Measurements from ENCODE around the gene ADM5. TPM values are rescaled to one million over a fixed set of nuclear protein-coding genes. Genes with fewer than 3 reads are reported as not detected.

The ADM5 gene
- total RNA-seq, 1 experiment from 2014 or later, result 13.5 TPM

DNA sequence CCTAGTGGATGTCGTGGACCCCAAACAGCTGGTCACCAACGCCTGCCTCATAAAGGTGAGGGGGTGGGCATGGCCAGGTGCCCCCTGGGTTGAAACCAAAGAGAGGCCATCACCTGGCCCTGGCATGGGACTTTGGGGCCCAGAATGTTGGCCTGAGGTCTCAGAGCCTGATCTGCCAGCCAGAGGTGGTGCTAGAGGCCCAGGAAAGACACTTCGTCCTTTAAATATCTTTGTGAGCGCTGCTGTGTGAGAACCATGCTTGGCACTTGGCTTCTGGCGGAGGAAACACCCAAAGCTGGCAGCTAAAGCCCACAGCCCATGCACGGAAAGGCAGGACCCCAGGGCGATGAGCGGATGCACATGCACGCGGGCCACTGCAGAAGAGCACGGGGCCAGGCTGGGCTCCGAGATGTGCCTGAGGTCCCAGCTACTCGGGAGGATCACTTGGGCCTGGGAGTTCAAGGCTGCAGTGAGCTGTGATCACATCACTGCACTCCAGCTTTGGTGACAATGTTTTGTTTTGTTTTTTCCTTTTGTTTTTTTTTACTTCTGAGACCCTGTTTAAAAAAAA is 4.3 kb upstream of the ADM5 start:
- H3K9me3 ChIP-seq (ENCODE audit: control insufficient read depth, low read depth, low read length), result no peaks in the 10 kb centered on the region
- no peak overlapping the region for H2AFZ ChIP-seq (ENCODE audit: low read length)
- H3K4ac ChIP-seq (ENCODE audit: low read depth, low read length), result no peak overlapping the region
- H3K4me3 Mint-ChIP-seq, result peak overlapping the region in 1 of 2 experiments; percentile 51; a peak in 3 of 5 replicates
- peaks cover 30 to 55% of the 10 kb centered on the region in 2 experiments for H3K4me1 Mint-ChIP-seq
- H3K23ac ChIP-seq (ENCODE audit: insufficient read length, low read depth, low read length), result no peak overlapping the region
- peaks cover 43 to 72% (median 63%) of the 10 kb centered on the region in 3 experiments for H3K36me3 Mint-ChIP-seq (ENCODE audit: insufficient read depth in 1 of 3, low read depth in 3 of 3)
- H2BK5ac ChIP-seq (ENCODE audit: insufficient read length, low read length), result no peak overlapping the region
- no peaks in the 10 kb centered on the region for H3K27me3 ChIP-seq (ENCODE audit: insufficient read depth, low read length)
- no peak overlapping the region for H3K27ac ChIP-seq (ENCODE audit: insufficient read length, low read depth, low read length)
- no peaks in the 10 kb centered on the region; a peak in 2 of 5 replicates for H3K9me3 Mint-ChIP-seq
- H3K27ac Mint-ChIP-seq, result peak overlapping the region in 2 of 3 experiments; percentile 39 to 72; a peak in 2 of 7 replicates
- no peaks in the 10 kb centered on the region for H4K20me1 ChIP-seq (ENCODE audit: control insufficient read depth, insufficient read depth, insufficient read length)
- no peak overlapping the region for H3K14ac ChIP-seq (ENCODE audit: insufficient read depth, low read length)
- H3K79me2 ChIP-seq (ENCODE audit: insufficient read depth, low read length), result no peaks in the 10 kb centered on the region; the same call in 1 of the 2 replicates
- H3K4me1 ChIP-seq (ENCODE audit: insufficient read depth, low read length), result peaks cover 10% of the 10 kb centered on the region; the same call in 1 of the 2 replicates
- H3T11ph ChIP-seq (ENCODE audit: low read length), result no peak overlapping the region
- TF ChIP-seq, protein P1, sequence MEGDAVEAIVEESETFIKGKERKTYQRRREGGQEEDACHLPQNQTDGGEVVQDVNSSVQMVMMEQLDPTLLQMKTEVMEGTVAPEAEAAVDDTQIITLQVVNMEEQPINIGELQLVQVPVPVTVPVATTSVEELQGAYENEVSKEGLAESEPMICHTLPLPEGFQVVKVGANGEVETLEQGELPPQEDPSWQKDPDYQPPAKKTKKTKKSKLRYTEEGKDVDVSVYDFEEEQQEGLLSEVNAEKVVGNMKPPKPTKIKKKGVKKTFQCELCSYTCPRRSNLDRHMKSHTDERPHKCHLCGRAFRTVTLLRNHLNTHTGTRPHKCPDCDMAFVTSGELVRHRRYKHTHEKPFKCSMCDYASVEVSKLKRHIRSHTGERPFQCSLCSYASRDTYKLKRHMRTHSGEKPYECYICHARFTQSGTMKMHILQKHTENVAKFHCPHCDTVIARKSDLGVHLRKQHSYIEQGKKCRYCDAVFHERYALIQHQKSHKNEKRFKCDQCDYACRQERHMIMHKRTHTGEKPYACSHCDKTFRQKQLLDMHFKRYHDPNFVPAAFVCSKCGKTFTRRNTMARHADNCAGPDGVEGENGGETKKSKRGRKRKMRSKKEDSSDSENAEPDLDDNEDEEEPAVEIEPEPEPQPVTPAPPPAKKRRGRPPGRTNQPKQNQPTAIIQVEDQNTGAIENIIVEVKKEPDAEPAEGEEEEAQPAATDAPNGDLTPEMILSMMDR (conservative IDR thresholded peaks at IDR 0.05), result no peak
- H4K8ac ChIP-seq (replicated peaks; ENCODE audit: insufficient read length, low read depth, low read length), result no peak overlapping the region
- no CpG with 5 or more reads among the region's 13 CpGs for WGBS (ENCODE audit: extremely low coverage, insufficient read length, low lambda C conversion rate)
- H2BK12ac ChIP-seq (ENCODE audit: insufficient read length, low read depth, low read length), result no peak overlapping the region
- no peaks in the 10 kb centered on the region; the same call in 1 of the 2 replicates for H3K27me3 Mint-ChIP-seq (ENCODE audit: low read depth)
- no peak overlapping the region for H3K9ac ChIP-seq (ENCODE audit: extremely low read depth, insufficient read length, low read length)
- no peak overlapping the region for H3K56ac ChIP-seq (ENCODE audit: insufficient read length, low read depth, low read length)
- DNase-seq, result no peak
- no peak overlapping the region for H2AK5ac ChIP-seq (ENCODE audit: insufficient read length, low read length)
- H3K79me1 ChIP-seq (ENCODE audit: insufficient read depth, low read depth, low read length, poor library complexity, severe bottlenecking), result peaks cover 2% of the 10 kb centered on the region
- H3K4me2 ChIP-seq (ENCODE audit: insufficient read depth, insufficient read length, low read length), result no peak overlapping the region
- H2BK20ac ChIP-seq (ENCODE audit: low read depth, low read length, poor library complexity, severe bottlenecking), result no peak overlapping the region
- H2BK15ac ChIP-seq (ENCODE audit: low read depth, low read length), result no peak overlapping the region
- no peak overlapping the region for H4K5ac ChIP-seq (ENCODE audit: insufficient read length, low read depth, low read length)
- H3K23me2 ChIP-seq (ENCODE audit: insufficient read length, low read depth, low read length, poor library complexity, severe bottlenecking), result peaks cover 3% of the 10 kb centered on the region
- H3K18ac ChIP-seq (ENCODE audit: insufficient read length, low read depth, low read length), result no peak overlapping the region
- H2BK120ac ChIP-seq (ENCODE audit: low read depth, low read length, poor library complexity, severe bottlenecking), result no peak overlapping the region
- H4K91ac ChIP-seq (ENCODE audit: insufficient read length, low read depth, low read length), result no peak overlapping the region

All from H9 (cell line).